Calu3 (cell line): Measurements from ENCODE around the gene PLCZ1. TPM values are rescaled to one million over a fixed set of nuclear protein-coding genes. Genes with fewer than 3 reads are reported as not detected.

ENCODE experiments used
- BruUV-seq: library from RNA; stranded (reverse); fragments of 400-500 nt; replicated peaks from 2 replicates; lab custom pipeline; 2021; lab: Mats Ljungman, UMichigan
- CTCF ChIA-PET: fragments of 300-600 bp; sonication (Branson Sonifier 250); formaldehyde crosslinking; loops from one replicate; lab custom pipeline; 2022; ENCODE audit warnings: antibody characterized with exemption; lab: Charles Lee
- DNase-seq: peaks from one replicate; pipeline ENCODE4 v3.0.0; 2022
- H3K27ac Mint-ChIP-seq: one replicate; pipeline ENCODE4 v1.8.0; 2022; ENCODE audit warnings: mixed read lengths; ENCODE audit not compliant: unreplicated experiment
- H3K27me3 Mint-ChIP-seq: one replicate; pipeline ENCODE4 v1.8.0; 2022; ENCODE audit warnings: mixed read lengths; ENCODE audit not compliant: unreplicated experiment
- H3K36me3 Mint-ChIP-seq: one replicate; pipeline ENCODE4 v1.8.0; 2022; ENCODE audit warnings: mild to moderate bottlenecking, moderate library complexity, mixed read lengths; ENCODE audit not compliant: insufficient read depth, unreplicated experiment
- H3K4me1 Mint-ChIP-seq: one replicate; pipeline ENCODE4 v1.8.0; 2022; ENCODE audit warnings: mild to moderate bottlenecking, low read depth, mixed read lengths; ENCODE audit not compliant: unreplicated experiment
- H3K4me3 Mint-ChIP-seq: one replicate; pipeline ENCODE4 v1.8.0; 2022; ENCODE audit warnings: mild to moderate bottlenecking, low read depth, moderate library complexity, mixed read lengths; ENCODE audit not compliant: unreplicated experiment
- H3K9me3 Mint-ChIP-seq: one replicate; pipeline ENCODE4 v1.8.0; 2022; ENCODE audit warnings: low read depth, mixed read lengths; ENCODE audit not compliant: unreplicated experiment
- intact Hi-C: fragments of 100-400 bp; cut with micrococcal nuclease; formaldehyde crosslinking; loops from one replicate; pipeline ENCODE4 v1.10.0; 2022; ENCODE audit not compliant: unreplicated experiment
- total RNA-seq: library from RNA; stranded (reverse); gene quantifications from 2 replicates; pipeline ENCODE4 v1.2.3, GENCODE V29; 2022
- TF ChIP-seq, protein P1 (sequence below): fragments of 200-600 bp; IDR thresholded peaks from one replicate; pipeline ENCODE4 v1.8.0; 2022; ENCODE audit warnings: antibody characterized with exemption; ENCODE audit not compliant: unreplicated experiment

The PLCZ1 gene
- total RNA-seq, 1 experiment from 2014 or later, result not detected

GRCh38 chr12:18658179-18658578 lies 79.6 kb downstream of the PLCZ1 start:
- Mint-ChIP-seq H3K27me3 (no peaks in the 10 kb centered on the region), H3K36me3 (no peaks in the 10 kb centered on the region), H3K4me1 (no peaks in the 10 kb centered on the region), H3K27ac (no peak overlapping the region), H3K9me3 (no peaks in the 10 kb centered on the region), H3K4me3 (no peak overlapping the region)
- CTCF ChIA-PET, result no interaction called here
- no peak for DNase-seq
- no TSS peak for BruUV-seq
- intact Hi-C loops, result no loop called here
- TF ChIP-seq, protein P1, sequence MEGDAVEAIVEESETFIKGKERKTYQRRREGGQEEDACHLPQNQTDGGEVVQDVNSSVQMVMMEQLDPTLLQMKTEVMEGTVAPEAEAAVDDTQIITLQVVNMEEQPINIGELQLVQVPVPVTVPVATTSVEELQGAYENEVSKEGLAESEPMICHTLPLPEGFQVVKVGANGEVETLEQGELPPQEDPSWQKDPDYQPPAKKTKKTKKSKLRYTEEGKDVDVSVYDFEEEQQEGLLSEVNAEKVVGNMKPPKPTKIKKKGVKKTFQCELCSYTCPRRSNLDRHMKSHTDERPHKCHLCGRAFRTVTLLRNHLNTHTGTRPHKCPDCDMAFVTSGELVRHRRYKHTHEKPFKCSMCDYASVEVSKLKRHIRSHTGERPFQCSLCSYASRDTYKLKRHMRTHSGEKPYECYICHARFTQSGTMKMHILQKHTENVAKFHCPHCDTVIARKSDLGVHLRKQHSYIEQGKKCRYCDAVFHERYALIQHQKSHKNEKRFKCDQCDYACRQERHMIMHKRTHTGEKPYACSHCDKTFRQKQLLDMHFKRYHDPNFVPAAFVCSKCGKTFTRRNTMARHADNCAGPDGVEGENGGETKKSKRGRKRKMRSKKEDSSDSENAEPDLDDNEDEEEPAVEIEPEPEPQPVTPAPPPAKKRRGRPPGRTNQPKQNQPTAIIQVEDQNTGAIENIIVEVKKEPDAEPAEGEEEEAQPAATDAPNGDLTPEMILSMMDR, result no peak

GRCh38 chr12:18655351-18655750 lies 82.5 kb downstream of the PLCZ1 start:
- intact Hi-C loops, result no loop called here
- H3K27me3 Mint-ChIP-seq, result no peaks in the 10 kb centered on the region
- CTCF ChIA-PET, result no interaction called here

GRCh38 chr12:18653465-18653864 lies 84.3 kb downstream of the PLCZ1 start:
- CTCF ChIA-PET, result no interaction called here
- Mint-ChIP-seq H3K4me1 (no peaks in the 10 kb centered on the region), H3K36me3 (no peaks in the 10 kb centered on the region), H3K27me3 (no peaks in the 10 kb centered on the region), H3K4me3 (no peak overlapping the region), H3K9me3 (no peaks in the 10 kb centered on the region), H3K27ac (no peak overlapping the region)
- no TSS peak for BruUV-seq
- no peak for DNase-seq
- TF ChIP-seq, protein P1, result no peak
- intact Hi-C loops, result no loop called here

More at GRCh38 chr12:18655351-18655750, 82.5 kb downstream of the PLCZ1 start:
- Mint-ChIP-seq H3K9me3 (no peaks in the 10 kb centered on the region), H3K4me3 (no peak overlapping the region), H3K36me3 (no peaks in the 10 kb centered on the region), H3K27ac (no peak overlapping the region), H3K4me1 (no peaks in the 10 kb centered on the region)
- DNase-seq, result no peak
- TF ChIP-seq, protein P1, result no peak
- BruUV-seq, result no TSS peak

DNA sequence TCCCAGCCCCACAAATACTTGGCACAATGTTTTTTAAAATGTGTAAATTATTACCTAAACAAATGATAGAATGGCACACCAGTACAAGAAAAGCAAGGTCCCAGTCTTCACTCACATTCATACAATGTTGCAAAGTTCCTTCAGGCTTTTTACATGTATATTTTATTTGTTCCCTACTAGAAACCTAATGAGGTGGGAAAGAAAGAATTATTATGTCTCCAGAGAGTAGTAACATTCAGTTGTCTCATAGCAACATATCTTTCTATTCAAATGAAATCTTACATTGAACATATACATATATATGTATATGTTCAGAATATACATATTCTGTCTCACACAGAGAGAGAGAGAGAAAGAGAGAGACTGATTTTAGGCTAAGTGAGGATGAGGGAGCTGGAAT lies 85.2 kb downstream of the PLCZ1 start:
- no peak overlapping the region for H3K27ac Mint-ChIP-seq
- DNase-seq, result no peak
- BruUV-seq, result no TSS peak
- H3K4me1 Mint-ChIP-seq, result no peaks in the 10 kb centered on the region
- H3K9me3 Mint-ChIP-seq, result no peaks in the 10 kb centered on the region
- no peaks in the 10 kb centered on the region for H3K36me3 Mint-ChIP-seq
- TF ChIP-seq, protein P1, result no peak
- intact Hi-C loops, result no loop called here
- no peaks in the 10 kb centered on the region for H3K27me3 Mint-ChIP-seq
- CTCF ChIA-PET, result no interaction called here
- no peak overlapping the region for H3K4me3 Mint-ChIP-seq
